NK-92 (cell line): Measurements from ENCODE around the gene PWP2.
"Not testable (repeated sequence)": the region's sequence is repeated elsewhere in the genome, so short reads cannot be mapped to it uniquely, and the experiment has no call there.

Source experiments
- DNase-seq: peaks from one replicate; lab custom pipeline; 2025; ENCODE audit not compliant: unreplicated experiment; lab: John Stamatoyannopoulos, UW

Gene PWP2

GRCh38 chr21:44133715-44134057 lies 26.5 kb downstream of the PWP2 start:
- not testable (repeated sequence) for DNase-seq

DNA sequence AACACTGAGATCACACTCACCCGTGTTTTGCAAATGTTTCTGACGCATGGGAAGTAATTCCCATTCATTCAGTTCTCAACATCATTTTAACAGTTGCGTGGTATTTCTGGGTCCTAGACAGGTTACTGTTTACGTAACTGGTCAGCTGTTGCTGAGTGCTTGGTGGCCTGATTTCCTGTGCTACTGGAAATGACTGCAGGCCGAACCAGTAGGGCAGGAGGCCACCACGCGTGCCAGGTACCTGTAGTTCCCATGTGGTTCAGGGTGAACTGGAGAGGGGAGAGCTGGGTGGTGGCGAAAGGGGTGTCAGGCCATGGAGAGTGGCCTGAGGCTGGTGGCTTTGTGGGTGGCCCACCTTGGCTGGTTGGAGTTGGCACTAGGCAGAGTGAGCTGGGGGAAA lies 27.5 kb downstream of the PWP2 start:
- not testable (repeated sequence) for DNase-seq

- DNase-seq = not testable (repeated sequence)
Measured at GRCh38 chr21:44138039-44138438, 30.8 kb downstream of the PWP2 start.

DNA sequence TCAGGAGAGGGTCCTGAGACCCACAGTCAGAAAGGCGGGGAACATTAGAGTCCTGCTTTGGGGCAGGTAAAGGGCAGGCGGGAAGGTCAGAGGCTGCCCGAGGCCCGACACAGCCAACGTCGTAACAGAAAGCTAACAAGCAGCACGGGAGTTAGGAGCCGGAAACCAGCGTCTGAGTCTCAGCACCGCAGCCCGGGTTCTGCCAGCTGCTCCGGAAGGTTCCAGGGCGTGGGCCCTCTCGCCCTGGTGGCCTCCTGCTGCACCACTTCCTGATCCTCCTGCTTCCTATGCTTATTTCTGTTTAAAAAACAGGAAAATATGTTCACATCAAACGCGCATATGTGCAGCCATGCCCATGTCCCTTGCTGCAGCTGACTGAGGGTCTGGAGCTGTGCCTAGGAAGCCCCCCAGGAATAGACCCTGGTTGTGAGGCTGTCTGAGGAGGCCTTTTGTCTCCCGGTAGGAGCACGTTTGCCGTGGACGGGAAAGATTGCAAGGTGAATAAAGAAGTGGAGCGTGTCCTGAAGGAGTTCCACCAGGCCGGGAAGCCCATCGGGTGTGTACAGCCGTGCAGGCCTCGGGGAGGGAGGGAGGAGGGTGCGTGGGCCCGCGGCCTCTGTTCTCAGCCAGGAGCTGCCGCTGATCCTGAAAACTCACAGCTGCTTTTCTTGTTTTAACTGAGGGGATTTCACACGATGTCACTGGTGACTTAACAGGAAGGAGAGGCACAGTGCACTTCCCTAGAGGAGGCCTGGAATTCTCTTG lies 32.8 kb downstream of the PWP2 start:
- DNase-seq = not testable (repeated sequence)

DNA sequence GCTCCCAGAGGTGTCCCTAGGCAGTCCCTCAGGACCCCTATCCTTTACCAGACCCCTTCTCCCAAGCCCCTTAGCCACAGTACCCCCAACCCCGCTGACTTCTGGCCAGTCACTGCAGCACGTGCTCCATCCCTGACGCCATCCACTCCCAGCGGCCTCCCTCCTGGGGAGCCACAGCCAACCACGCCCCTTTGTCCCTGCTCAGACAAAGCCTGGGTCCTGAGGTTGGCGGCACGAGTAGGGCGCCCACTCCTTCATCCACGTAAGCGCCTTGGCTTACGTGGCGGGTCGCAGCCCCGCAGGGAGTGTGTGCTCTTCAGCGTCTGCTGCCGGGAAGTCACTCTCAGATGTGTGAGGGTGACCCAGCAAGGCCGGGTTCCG lies 33.3 kb downstream of the PWP2 start:
- DNase-seq = not testable (repeated sequence)

GRCh38 chr21:44142470-44142869 lies 35.3 kb downstream of the PWP2 start:
- DNase-seq = not testable (repeated sequence)

DNA sequence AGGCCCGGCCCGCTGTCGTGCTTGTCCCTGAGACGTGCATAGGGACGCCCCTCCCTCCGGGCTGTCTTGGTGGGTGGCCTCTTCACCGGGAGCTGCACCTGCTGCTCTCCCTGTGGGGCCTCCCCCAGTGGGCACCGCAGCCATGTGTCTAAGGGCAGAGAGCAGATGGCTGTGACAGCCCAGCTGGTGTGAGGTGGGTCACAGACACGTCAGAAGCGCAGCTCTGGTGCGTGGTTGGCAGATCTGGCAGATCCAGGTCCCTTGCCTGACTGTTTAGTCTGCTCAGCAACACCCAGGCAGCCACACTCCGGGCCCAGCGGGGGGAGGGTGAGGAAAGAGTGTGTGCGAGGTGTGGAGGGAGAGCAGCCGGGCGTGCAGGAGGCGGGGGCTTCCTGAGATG lies 36.2 kb downstream of the PWP2 start:
- DNase-seq = not testable (repeated sequence)

GRCh38 chr21:44143996-44144395 lies 36.8 kb downstream of the PWP2 start:
- DNase-seq = not testable (repeated sequence)

DNA sequence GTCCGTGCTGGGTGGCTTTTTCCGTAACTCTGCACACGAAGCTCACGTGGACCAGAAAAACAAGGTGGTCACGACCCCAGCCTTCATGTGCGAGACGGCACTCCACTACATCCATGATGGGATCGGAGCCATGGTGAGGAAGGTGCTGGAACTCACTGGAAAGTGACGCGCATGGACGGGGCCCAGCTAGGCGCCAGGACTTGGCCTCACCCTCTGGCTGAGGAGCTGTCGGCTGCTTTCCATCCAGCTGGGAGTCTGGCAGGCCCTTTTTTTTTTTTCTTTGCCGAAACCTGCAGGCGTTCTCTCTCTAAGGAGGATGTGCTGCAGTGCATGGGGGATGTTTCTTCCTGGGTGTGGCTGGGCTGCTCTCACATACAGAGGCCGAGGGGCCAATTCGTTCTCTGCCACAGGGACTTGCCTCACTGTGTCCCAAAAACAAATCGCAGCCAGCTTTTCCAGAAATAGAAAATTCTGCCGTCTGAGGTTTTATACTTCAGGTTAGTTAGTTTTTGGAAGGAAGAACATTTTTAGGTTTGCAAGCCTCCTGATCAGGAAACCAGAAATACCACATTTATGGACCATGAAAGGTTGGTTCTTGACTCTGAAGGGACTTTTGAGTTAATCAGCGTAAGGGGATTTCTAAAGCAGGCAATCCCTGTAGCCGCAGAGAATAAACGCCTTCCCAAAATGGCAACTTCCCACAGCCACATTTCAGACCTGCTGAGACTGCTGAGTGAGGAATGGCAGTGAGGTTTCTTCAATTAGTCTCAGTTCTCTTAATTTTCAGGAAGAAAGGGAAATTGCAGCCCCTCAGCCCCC lies 37.8 kb downstream of the PWP2 start:
- not testable (repeated sequence) for DNase-seq

GRCh38 chr21:44145616-44146015 lies 38.4 kb downstream of the PWP2 start:
- not testable (repeated sequence) for DNase-seq

GRCh38 chr21:44147108-44147507 lies 39.9 kb downstream of the PWP2 start:
- DNase-seq = not testable (repeated sequence)

- not testable (repeated sequence) for DNase-seq
Measured at GRCh38 chr21:44150255-44150654, 43.1 kb downstream of the PWP2 start.

GRCh38 chr21:44153214-44153888 lies 46.2 kb downstream of the PWP2 start:
- DNase-seq = not testable (repeated sequence)

GRCh38 chr21:44153889-44154228 lies 46.7 kb downstream of the PWP2 start:
- DNase-seq = not testable (repeated sequence)

- not testable (repeated sequence) for DNase-seq
Measured at GRCh38 chr21:44154816-44155230, 47.6 kb downstream of the PWP2 start.

- not testable (repeated sequence) for DNase-seq
Measured at GRCh38 chr21:44155231-44155993, 48.2 kb downstream of the PWP2 start.

GRCh38 chr21:44155994-44156380 lies 48.8 kb downstream of the PWP2 start:
- not testable (repeated sequence) for DNase-seq

DNA sequence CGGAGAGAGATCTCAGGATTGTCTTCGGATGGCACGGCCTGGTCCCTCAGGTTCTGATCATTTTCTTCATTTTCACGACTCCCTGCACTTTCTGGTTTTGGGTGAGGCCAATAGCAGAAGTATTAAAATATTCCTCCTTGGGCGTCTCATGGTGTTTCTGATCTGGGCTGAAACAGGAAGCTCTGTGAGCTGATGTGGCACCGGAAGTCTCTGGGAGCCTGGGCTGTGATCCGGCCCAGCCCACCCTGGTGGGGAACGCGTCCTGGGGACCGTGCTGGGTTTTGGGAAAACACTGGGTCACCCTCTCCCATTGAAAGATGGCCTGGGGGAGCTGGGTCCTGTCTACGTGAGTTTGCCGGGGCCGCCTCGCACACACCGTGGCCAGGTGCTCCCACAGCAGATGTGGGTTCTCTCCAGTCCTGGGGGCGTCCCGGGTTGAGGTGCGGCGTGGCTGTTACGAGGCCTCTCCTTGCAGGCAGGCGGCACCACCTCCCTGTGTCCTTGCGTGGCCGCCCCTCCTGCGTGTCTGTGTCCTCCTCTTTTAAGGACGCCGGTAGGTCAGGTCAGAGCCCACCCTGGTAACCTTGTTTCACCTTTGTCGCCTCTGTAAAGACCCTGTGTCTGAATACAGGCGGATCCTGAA lies 50.4 kb downstream of the PWP2 start:
- DNase-seq = not testable (repeated sequence)

DNA sequence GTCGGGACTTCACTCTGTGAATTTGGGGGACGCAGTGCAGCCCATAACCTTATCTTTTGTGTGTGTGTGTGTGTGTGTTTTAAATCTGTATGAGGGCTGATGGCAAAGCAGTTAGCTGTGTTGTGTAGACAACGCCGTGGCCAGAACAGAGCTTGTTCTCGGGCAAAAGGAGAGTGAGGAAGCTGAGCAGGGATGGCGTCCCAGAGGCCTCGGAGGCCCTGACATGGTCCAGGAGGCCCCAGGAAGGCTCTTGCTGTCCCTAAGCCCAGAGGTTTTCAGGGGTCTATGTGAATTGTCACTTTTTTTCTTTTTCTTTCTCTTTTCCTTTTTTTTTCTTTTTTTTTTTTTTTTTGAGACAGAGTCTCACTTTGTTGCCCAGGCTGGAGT lies 50.9 kb downstream of the PWP2 start:
- not testable (repeated sequence) for DNase-seq
